Esophagus (tissue), 2 donors: ENCODE results near the gene SPAG5. TPM values are rescaled to one million over a fixed set of nuclear protein-coding genes. Genes with fewer than 3 reads are reported as not detected.
A peak's percentile ranks its signal among the peaks of the same experiment; 100 is the strongest.
"Not testable (repeated sequence)": the region's sequence is repeated elsewhere in the genome, so short reads cannot be mapped to it uniquely, and the experiment has no call there.

Experiments used
- H3K27ac ChIP-seq, 2 donors: one replicate each; pipeline ENCODE4 v1.5.1; 2013; ENCODE audit warnings: low read depth in 2 of 2, mild to moderate bottlenecking in 2 of 2, inconsistent platforms in 1 of 2, low read length in 1 of 2, moderate library complexity in 1 of 2
- H3K27me3 ChIP-seq, 2 donors: one replicate each; pipeline ENCODE4 v1.6.1; 2013; ENCODE audit warnings: low read length in 2 of 2, control low read depth in 1 of 2, mild to moderate bottlenecking in 1 of 2; ENCODE audit not compliant: insufficient read depth in 2 of 2, control insufficient read depth in 1 of 2
- H3K36me3 ChIP-seq, 2 donors: one replicate each; pipeline ENCODE4 v1.6.1; 2013; ENCODE audit warnings: low read length in 1 of 2; ENCODE audit not compliant: control insufficient read depth in 2 of 2, insufficient read depth in 2 of 2
- H3K4me1 ChIP-seq, 2 donors: one replicate each; pipeline ENCODE4 v1.6.1; 2013; ENCODE audit warnings: low read length in 1 of 2; ENCODE audit not compliant: control insufficient read depth in 2 of 2, insufficient read depth in 2 of 2
- H3K4me3 ChIP-seq, 2 donors: one replicate each; pipeline ENCODE4 v1.5.1; 2013; ENCODE audit warnings: low read length in 2 of 2, mild to moderate bottlenecking in 2 of 2, low read depth in 1 of 2, moderate library complexity in 1 of 2
- H3K9me3 ChIP-seq, 2 donors: one replicate each; pipeline ENCODE4 v1.6.1; 2013; ENCODE audit warnings: mild to moderate bottlenecking in 2 of 2, low read depth in 1 of 2, low read length in 1 of 2, moderate library complexity in 1 of 2; ENCODE audit not compliant: control insufficient read depth in 2 of 2, insufficient read depth in 1 of 2
- WGBS, 2 donors: extraction: QIAGEN DNeasy Blood & Tissue Kit; methylation state at CpG; one replicate each; pipeline ENCODE4 v1.1.7; 2013; 5-methylcytosine and 5-hydroxymethylcytosine counted together
- polyA plus RNA-seq, 2 donors: library from polyadenylated mRNA; stranded (reverse); fragments of 200-250 nt; gene quantifications; one replicate each; pipeline ENCODE4 v1.2.3, GENCODE V29; 2013
- donor health status: healthy with polysubstance abuse.
- donor health status: Bipolar disorder and iron deficiency.

SPAG5 gene
- polyA plus RNA-seq, 2 donors: 11.6 to 19.7 TPM

DNA sequence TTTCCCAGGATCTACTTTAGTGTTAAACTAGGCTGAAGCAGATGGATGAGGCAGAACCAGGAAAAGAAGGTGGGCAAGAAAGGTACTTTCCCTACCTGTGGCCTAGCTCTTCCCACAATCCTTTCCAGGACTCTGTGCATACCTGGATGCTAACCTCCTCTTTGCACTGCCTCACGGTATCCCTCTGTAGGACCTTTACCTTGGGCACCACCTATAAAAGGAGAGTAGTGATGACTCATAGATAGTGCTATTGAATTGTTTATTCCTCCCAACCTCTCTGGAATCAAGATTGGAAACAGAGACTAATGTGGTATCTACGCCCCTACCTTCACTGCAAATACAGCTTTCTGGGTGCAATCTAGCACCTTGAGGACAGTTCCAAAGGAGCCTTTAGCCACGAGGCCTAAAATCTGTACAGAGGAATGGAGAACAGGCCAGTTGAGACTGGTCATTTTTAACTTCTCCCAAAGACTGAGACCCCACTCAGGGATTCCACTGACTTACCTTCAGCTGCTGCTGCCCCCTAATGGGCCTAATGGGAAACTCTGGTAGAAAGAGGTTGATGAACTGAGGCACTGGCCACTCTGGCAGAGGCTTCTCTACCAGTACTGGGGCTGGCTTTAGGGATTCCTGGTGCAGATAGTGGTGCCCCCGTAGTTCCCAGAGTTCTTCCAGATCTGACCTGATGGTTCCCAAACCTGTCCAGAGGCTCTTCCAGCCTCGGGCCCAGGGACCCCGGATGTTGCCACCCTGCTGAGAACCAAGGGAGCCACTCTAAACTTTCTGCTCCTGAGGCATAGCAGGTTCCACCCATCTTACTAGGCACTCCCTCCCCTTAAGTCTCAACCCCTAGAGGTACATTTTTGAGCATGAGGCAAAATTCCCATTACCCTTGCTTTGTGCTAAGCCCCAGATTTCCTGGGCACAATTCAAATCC is 14.4 kb upstream of the SPAG5 start:
- Histone ChIP-seq H3K4me3 (no peak overlapping the region), H3K27ac (no peak overlapping the region), H3K36me3 (peaks cover 34% of the 10 kb centered on the region in 2 donors), H3K9me3 (no peaks in the 10 kb centered on the region), H3K4me1 (no peaks in the 10 kb centered on the region), H3K27me3 (no peaks in the 10 kb centered on the region)
- 75% methylated on average over 6 of the region's 6 CpGs for WGBS, 2 donors

DNA sequence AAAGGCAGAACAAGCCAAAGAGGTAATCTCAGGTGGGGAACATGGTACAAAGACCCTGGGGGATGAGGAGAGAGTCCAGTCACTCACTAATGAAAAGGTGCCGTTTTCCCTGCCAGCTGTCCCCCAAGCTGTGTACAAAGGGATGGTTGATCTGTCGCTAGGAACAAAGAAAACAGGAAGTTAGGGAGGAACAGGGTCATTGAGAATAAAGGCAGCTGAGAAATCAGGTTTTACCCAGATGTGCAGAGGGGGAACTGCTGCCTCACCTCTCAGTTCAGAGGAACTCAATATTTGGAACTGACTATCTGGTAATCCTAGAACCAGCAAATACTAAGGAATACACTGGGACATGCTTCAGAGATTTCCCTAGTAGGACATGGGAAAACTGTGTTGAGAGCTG is 13.7 kb upstream of the SPAG5 start:
- Histone ChIP-seq H3K27ac (no peak overlapping the region), H3K36me3 (peaks cover 32 to 34% of the 10 kb centered on the region in 2 donors), H3K27me3 (no peaks in the 10 kb centered on the region), H3K9me3 (no peaks in the 10 kb centered on the region), H3K4me1 (no peaks in the 10 kb centered on the region), H3K4me3 (no peak overlapping the region)
- WGBS, 2 donors: 43 to 57% methylated on average over 2 of the region's 2 CpGs

DNA sequence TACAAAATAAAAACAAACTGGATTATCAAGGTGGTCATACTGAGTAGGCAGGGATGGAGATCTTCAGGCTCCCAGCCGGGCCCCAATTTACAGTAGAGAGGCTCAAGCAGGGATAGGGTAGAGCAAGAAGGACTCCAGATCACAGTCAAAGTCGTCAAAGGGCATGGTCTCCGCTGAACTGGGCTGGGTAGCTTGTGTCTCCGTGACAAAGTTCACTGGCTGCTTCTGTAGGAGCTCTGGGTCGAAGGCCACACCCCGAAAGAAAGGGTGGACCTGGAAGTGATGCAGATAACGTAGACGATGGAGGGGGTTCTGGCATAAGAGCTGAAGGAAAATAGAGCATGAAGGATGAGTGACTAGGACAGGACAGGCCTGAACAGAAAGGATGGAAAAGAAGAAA is 11.6 kb upstream of the SPAG5 start:
- no peaks in the 10 kb centered on the region for H3K9me3 ChIP-seq
- peaks cover 16 to 18% of the 10 kb centered on the region in 2 donors for H3K36me3 ChIP-seq
- WGBS, 2 donors: 85 to 87% methylated on average over 8 of the region's 8 CpGs
- H3K27me3 ChIP-seq: no peaks in the 10 kb centered on the region
- H3K27ac ChIP-seq: no peak overlapping the region
- H3K4me3 ChIP-seq: no peak overlapping the region
- H3K4me1 ChIP-seq: no peaks in the 10 kb centered on the region

GRCh38 chr17:28604031-28604430 is 5.2 kb upstream of the SPAG5 start:
- H3K4me3 ChIP-seq, H3K27ac ChIP-seq, H3K9me3 ChIP-seq, H3K4me1 ChIP-seq, H3K36me3 ChIP-seq, H3K27me3 ChIP-seq: not testable (repeated sequence)
- WGBS, 2 donors: 93 to 95% methylated on average over 9 to 31 of the region's 31 CpGs

GRCh38 chr17:28599311-28600184 is 723 bp upstream of the SPAG5 start:
- H3K9me3 ChIP-seq: no peaks in the 10 kb centered on the region
- peak overlapping the region; percentile 68 to 71 for H3K4me3 ChIP-seq
- no peaks in the 10 kb centered on the region for H3K36me3 ChIP-seq
- peak overlapping the region; percentile 98 to 99 for H3K27ac ChIP-seq
- 7 to 8% methylated on average over 40 of the region's 40 CpGs for WGBS, 2 donors
- peaks cover 0 to 5% of the 10 kb centered on the region in 2 donors for H3K4me1 ChIP-seq
- no peaks in the 10 kb centered on the region for H3K27me3 ChIP-seq

DNA sequence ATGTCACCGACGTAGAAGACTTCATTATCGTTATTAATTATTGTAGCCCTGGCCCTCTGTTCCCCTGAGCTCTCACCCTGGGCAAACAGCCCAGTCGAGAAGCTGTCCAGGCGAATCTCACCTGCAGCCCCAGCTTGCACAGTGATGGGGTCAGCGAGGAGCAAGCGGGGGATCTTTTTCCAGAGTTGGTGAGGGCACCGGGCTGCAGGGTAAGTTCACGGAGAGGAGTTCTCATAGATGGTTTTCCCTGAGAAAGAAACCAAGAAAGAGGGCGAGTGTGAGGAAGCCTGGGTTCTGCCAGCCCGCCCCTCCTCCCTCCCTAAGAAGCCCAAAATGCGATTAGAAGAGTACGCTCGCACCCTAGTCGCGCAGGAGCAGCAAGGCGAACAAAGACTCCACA is 436 bp downstream of the SPAG5 start:
- Histone ChIP-seq H3K9me3 (no peaks in the 10 kb centered on the region), H3K4me3 (peak overlapping the region; percentile 68 to 71), H3K36me3 (no peaks in the 10 kb centered on the region), H3K4me1 (peaks cover 0 to 5% of the 10 kb centered on the region in 2 donors), H3K27ac (no peak overlapping the region), H3K27me3 (no peaks in the 10 kb centered on the region)
- 2 to 4% methylated on average over 17 of the region's 17 CpGs for WGBS, 2 donors

- H3K36me3 ChIP-seq: no peaks in the 10 kb centered on the region
- 35 to 36% methylated on average over 5 of the region's 5 CpGs for WGBS, 2 donors
- H3K4me1 ChIP-seq: peaks cover 0 to 5% of the 10 kb centered on the region in 2 donors
- H3K27ac ChIP-seq: no peak overlapping the region
- no peaks in the 10 kb centered on the region for H3K9me3 ChIP-seq
- H3K27me3 ChIP-seq: no peaks in the 10 kb centered on the region
- peak overlapping the region; percentile 68 to 71 for H3K4me3 ChIP-seq
Measured at GRCh38 chr17:28597606-28598383, 1.0 kb downstream of the SPAG5 start.

DNA sequence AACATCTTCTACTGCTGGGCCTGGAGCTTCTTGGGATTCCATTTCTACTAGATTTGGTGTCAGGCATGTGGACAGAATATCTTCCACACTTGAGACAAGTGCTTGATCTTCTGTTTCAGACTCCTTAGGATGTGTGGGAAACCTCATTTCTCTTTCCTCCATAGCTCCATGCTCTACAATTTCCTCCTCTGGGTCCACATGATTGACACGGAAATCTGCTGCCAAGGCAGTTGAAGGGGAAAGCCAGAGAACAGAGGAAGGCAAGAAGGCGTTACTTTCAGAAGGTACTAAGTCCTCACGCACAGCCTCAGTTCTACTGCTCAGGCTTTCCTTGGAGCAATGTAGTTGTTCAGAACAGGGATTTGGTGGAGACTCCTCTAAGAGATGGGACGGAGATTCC is 6.6 kb downstream of the SPAG5 start:
- WGBS, 2 donors: 90 to 91% methylated on average over 4 of the region's 4 CpGs
- H3K27me3 ChIP-seq: no peaks in the 10 kb centered on the region
- H3K4me1 ChIP-seq: no peaks in the 10 kb centered on the region
- H3K9me3 ChIP-seq: no peaks in the 10 kb centered on the region
- H3K27ac ChIP-seq: no peak overlapping the region
- no peak overlapping the region for H3K4me3 ChIP-seq
- H3K36me3 ChIP-seq: peaks cover 4 to 8% of the 10 kb centered on the region in 2 donors

DNA sequence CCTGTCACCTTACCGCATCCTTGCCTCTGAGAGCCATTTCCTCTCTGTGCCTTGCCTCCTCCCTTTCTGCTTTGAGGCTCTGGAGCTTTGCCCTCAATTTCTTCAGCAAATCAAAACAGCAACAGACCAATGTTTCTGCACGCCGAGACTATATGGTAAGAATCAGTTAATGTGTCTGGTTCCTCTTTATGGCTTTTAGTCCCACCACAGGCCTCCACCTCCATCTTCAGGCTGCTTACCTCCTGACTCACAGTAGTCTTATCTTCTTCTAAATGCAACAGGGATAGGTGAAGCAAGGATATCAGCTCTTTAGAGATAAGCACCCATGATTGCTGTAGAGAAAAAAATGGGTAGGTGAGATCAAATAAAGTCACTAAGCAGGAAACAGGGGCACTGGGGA is 13.0 kb downstream of the SPAG5 start:
- H3K9me3 ChIP-seq: no peaks in the 10 kb centered on the region
- peaks cover 7 to 9% of the 10 kb centered on the region in 2 donors for H3K36me3 ChIP-seq
- no peaks in the 10 kb centered on the region for H3K4me1 ChIP-seq
- H3K4me3 ChIP-seq: no peak overlapping the region
- 98% methylated on average over 3 of the region's 3 CpGs for WGBS, 2 donors
- H3K27ac ChIP-seq: no peak overlapping the region
- H3K27me3 ChIP-seq: no peaks in the 10 kb centered on the region
